Measurements from ENCODE around the gene MS4A4E.
A peak's percentile ranks its signal among the peaks of the same experiment; 100 is the strongest.
"Not testable (repeated sequence)": the region's sequence is repeated elsewhere in the genome, so short reads cannot be mapped to it uniquely, and the experiment has no call there.

Gene MS4A4E

GRCh38 chr11:60230681-60231080, 12.3 kb downstream of the MS4A4E start:
- intact Hi-C loops (cut with DNase I): no loop called here
- no peak for DNase-seq

- DNase-seq: no peak
- intact Hi-C loops (cut with DNase I): no loop called here
These were observed 20.8 kb downstream of the MS4A4E start for GRCh38 chr11:60222141-60222540.

GRCh38 chr11:60221692-60222091, 21.2 kb downstream of the MS4A4E start:
- intact Hi-C loops (cut with DNase I): no loop called here
- DNase-seq: no peak

- intact Hi-C loops (cut with DNase I): no loop called here
- DNase-seq: no peak
These were observed 21.8 kb downstream of the MS4A4E start for GRCh38 chr11:60221181-60221580.

- no peak for DNase-seq
- intact Hi-C loops (cut with DNase I): no loop called here
These were observed 28.6 kb downstream of the MS4A4E start for GRCh38 chr11:60214386-60214785.

- intact Hi-C loops (cut with DNase I): no loop called here
These were observed 31.7 kb downstream of the MS4A4E start for GRCh38 chr11:60211206-60211605.

GRCh38 chr11:60209977-60210376, 33.0 kb downstream of the MS4A4E start:
- no peak for DNase-seq
- intact Hi-C loops (cut with DNase I): no loop called here

More at GRCh38 chr11:60211206-60211605, 31.7 kb downstream of the MS4A4E start:
- no peak for DNase-seq

GRCh38 chr11:60208951-60209350, 34.0 kb downstream of the MS4A4E start:
- DNase-seq: no peak
- intact Hi-C loops (cut with DNase I): no loop called here

GRCh38 chr11:60208146-60208895, 34.6 kb downstream of the MS4A4E start:
- intact Hi-C loops (cut with DNase I): no loop called here
- DNase-seq: no peak

- no peak for DNase-seq
- intact Hi-C loops (cut with DNase I): no loop called here
These were observed 36.3 kb downstream of the MS4A4E start for GRCh38 chr11:60206616-60207015.

GRCh38 chr11:60204922-60205321, 38.0 kb downstream of the MS4A4E start:
- intact Hi-C loops (cut with DNase I): no loop called here
- DNase-seq: no peak

- intact Hi-C loops (cut with DNase I): not testable (repeated sequence)
- DNase-seq: peak in 2 of 10 donors; percentile 70 to 77
These were observed 41.6 kb downstream of the MS4A4E start for GRCh38 chr11:60201334-60201733.

GRCh38 chr11:60197442-60197841, 45.5 kb downstream of the MS4A4E start:
- intact Hi-C loops (cut with DNase I): no loop called here

GRCh38 chr11:60195923-60196368, 47.0 kb downstream of the MS4A4E start:
- intact Hi-C loops (cut with DNase I): no loop called here
- DNase-seq: no peak

More at GRCh38 chr11:60197442-60197841, 45.5 kb downstream of the MS4A4E start:
- DNase-seq: no peak

GRCh38 chr11:60194511-60194910, 48.4 kb downstream of the MS4A4E start:
- intact Hi-C loops (cut with DNase I): no loop called here
- no peak for DNase-seq

GRCh38 chr11:60193687-60194433, 49.1 kb downstream of the MS4A4E start:
- peak in 3 of 10 donors; percentile 7 to 48 (median 46) for DNase-seq
- intact Hi-C loops (cut with DNase I): no loop called here

- intact Hi-C loops (cut with DNase I); DNase-seq: not testable (repeated sequence)
These were observed 50.4 kb downstream of the MS4A4E start for GRCh38 chr11:60192564-60192963.

- intact Hi-C loops (cut with DNase I); DNase-seq: not testable (repeated sequence)
These were observed 54.5 kb downstream of the MS4A4E start for GRCh38 chr11:60188481-60188880.

GRCh38 chr11:60186128-60186527, 56.8 kb downstream of the MS4A4E start:
- intact Hi-C loops (cut with DNase I); DNase-seq: not testable (repeated sequence)

GRCh38 chr11:60185512-60185827, 57.5 kb downstream of the MS4A4E start:
- DNase-seq; intact Hi-C loops (cut with DNase I): not testable (repeated sequence)

GRCh38 chr11:60184824-60185511, 58.0 kb downstream of the MS4A4E start:
- DNase-seq: no peak
- intact Hi-C loops (cut with DNase I): no loop called here

Data from posterior cingulate gyrus (tissue), 11 donors.